Naive thymus-derived CD8-positive, alpha-beta T cell (primary cell): ENCODE results near the gene RABAC1. TPM values are rescaled to one million over a fixed set of nuclear protein-coding genes. Genes with fewer than 3 reads are reported as not detected.
"Not testable (repeated sequence)": the region's sequence is repeated elsewhere in the genome, so short reads cannot be mapped to it uniquely, and the experiment has no call there.

Experiments
- ATAC-seq, 2 donors: fragments of 150-1000 bp; cut with Tn5 transposase in 1 of 2; sonication (Bioruptor Pico), chemical (Tn5 transposase) in 1 of 2; 1 replicate in 1 of 2; 2 replicates in 1 of 2; pipeline ENCODE4 v1.10.0; 2021; ENCODE audit warnings: mild to moderate bottlenecking in 2 of 2, moderate library complexity in 2 of 2
- POLR2A ChIA-PET: fragments of 350-600 bp; sonication (Branson Sonifier 250); formaldehyde crosslinking; loops from one replicate; lab custom pipeline; 2021; ENCODE audit warnings: antibody characterized with exemption; lab: Charles Lee
- DNase-seq, 10 donors: peaks; one replicate each; pipeline versions ENCODE4 v3.0.0 to v3.0.0-alpha.2; 2020 to 2022
- H3K27ac Mint-ChIP-seq, 10 donors: one replicate each; pipeline ENCODE4 v1.8.0; 2020 to 2022; ENCODE audit warnings: mild to moderate bottlenecking in 10 of 10, mixed read lengths in 10 of 10, moderate library complexity in 4 of 10, inconsistent platforms in 1 of 10
- H3K27me3 Mint-ChIP-seq, 5 donors: one replicate each; pipeline ENCODE4 v1.8.0; 2021 to 2022; ENCODE audit warnings: mixed read lengths in 5 of 5
- H3K36me3 Mint-ChIP-seq, 3 donors: one replicate each; pipeline ENCODE4 v1.8.0; 2020 to 2022; ENCODE audit warnings: mixed read lengths in 3 of 3, mild to moderate bottlenecking in 2 of 3, inconsistent platforms in 1 of 3
- H3K4me1 Mint-ChIP-seq, 4 donors: one replicate each; pipeline ENCODE4 v1.8.0; 2021 to 2022; ENCODE audit warnings: mixed read lengths in 4 of 4
- H3K4me3 Mint-ChIP-seq, 10 donors: one replicate each; pipeline ENCODE4 v1.8.0; 2020 to 2022; ENCODE audit warnings: mild to moderate bottlenecking in 10 of 10, mixed read lengths in 10 of 10, moderate library complexity in 6 of 10, inconsistent platforms in 1 of 10
- H3K9me3 Mint-ChIP-seq, 9 donors: one replicate each; pipeline ENCODE4 v1.8.0; 2020 to 2022; ENCODE audit warnings: mixed read lengths in 9 of 9, mild to moderate bottlenecking in 3 of 9, inconsistent platforms in 1 of 9, moderate library complexity in 1 of 9
- polyA plus RNA-seq, 3 donors: library from polyadenylated mRNA; unstranded; fragments of 300-500 nt; fragmentation: Illumina TruSeq; gene quantifications; one replicate each; pipeline ENCODE4 v1.2.3, GENCODE V29; 2021
- total RNA-seq, 8 experiments: library from RNA in 2 of 8; stranded (reverse) in 2 of 8; gene quantifications; one replicate each; pipeline ENCODE4 v1.2.3 and lab custom pipeline; 2021 to 2026

RABAC1 gene
- total and polyA plus RNA-seq, 5 experiments from 2014 or later: 87.6 to 288 (median 201) TPM

DNA sequence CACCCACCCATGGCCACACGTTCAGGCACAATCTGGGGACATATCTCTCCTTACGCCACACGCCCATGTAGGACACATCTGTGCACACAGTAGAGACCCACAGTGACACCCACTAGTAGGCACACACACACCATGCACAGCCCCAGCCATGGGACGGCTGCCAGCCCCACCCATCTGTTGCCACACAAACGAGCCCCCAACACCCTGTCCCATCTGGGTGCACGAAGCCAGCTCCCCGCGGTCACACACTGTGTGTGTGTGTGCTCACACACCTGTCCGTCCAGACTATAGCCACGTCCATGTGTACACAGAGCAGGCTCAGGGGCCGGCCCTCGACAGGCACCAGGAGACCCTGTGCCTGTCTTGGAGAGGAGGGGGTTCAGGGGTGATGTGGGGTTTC is 41.4 kb downstream of the RABAC1 start:
- no peaks in the 10 kb centered on the region for H3K9me3 Mint-ChIP-seq
- DNase-seq: peak in 1 of 10 donors; percentile 64
- POLR2A ChIA-PET: interaction anchor here (0.7 to 1.1 kb wide), 3 partner anchors 12 to 42 kb away, joined by 3 to 4 read pairs (median 3); no protein-coding TSS in a partner anchor

DNA sequence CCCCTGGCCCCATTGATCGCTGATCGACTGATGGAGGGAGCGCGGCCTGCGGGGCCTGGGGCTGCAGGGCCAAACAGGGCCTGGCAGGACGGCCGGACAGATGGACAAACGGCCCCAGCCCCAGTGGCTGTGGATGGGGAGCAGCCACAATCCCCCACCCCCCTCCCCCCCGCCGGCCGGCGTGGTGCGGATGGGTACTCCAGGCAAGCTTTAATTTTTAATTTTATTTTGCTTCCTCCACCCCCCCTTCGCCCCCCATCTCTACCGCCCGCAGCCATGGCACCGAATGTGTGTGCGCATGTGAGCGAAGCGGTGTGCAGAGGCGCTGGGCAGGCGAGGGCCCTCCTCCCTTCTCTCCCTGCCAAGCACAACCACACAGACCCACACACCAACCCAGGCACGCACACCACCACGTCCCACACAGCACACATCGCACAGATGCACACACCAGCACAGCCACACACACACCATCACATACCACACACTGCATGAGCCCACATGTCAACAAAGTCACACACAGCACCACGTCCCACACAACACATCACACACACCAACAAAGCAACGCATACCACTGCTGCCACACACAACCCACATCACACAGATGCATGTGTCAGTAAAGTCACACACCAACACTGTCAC is 43.2 kb downstream of the RABAC1 start:
- peaks cover 0 to 3% (median 0%) of the 10 kb centered on the region in 5 donors for H3K27me3 Mint-ChIP-seq
- DNase-seq (peak in 3 of 10 donors; percentile 41 to 73 (median 44)), ATAC-seq (peak; percentile 25 to 51)
- POLR2A ChIA-PET: interaction anchor here (0.7 to 0.8 kb wide), 2 partner anchors 28 to 41 kb away, joined by 3 to 4 read pairs; no protein-coding TSS in a partner anchor
- no peaks in the 10 kb centered on the region for H3K36me3 Mint-ChIP-seq
- H3K27ac Mint-ChIP-seq: no peak overlapping the region
- no peak overlapping the region for H3K4me3 Mint-ChIP-seq
- H3K4me1 Mint-ChIP-seq: peaks cover 22 to 39% (median 30%) of the 10 kb centered on the region in 4 donors
- H3K9me3 Mint-ChIP-seq: no peaks in the 10 kb centered on the region

More for the DNA sequence above, 41.4 kb downstream of the RABAC1 start:
- H3K4me1 Mint-ChIP-seq: peaks cover 20 to 36% (median 26%) of the 10 kb centered on the region in 4 donors
- ATAC-seq: no peak
- H3K36me3 Mint-ChIP-seq: no peaks in the 10 kb centered on the region
- no peak overlapping the region for H3K27ac Mint-ChIP-seq
- no peak overlapping the region for H3K4me3 Mint-ChIP-seq
- H3K27me3 Mint-ChIP-seq: peaks cover 0 to 12% (median 4%) of the 10 kb centered on the region in 5 donors

GRCh38 chr19:41915021-41915775 is 43.9 kb downstream of the RABAC1 start:
- Mint-ChIP-seq H3K4me1 (peaks cover 27 to 44% (median 35%) of the 10 kb centered on the region in 4 donors), H3K27me3 (peaks cover 0 to 3% (median 0%) of the 10 kb centered on the region in 5 donors), H3K9me3 (no peaks in the 10 kb centered on the region), H3K4me3 (peak overlapping the region in 1 of 10 donors; percentile 20), H3K27ac (no peak overlapping the region), H3K36me3 (no peaks in the 10 kb centered on the region)
- ATAC-seq (no peak), DNase-seq (peak in 1 of 10 donors; percentile 61)
- POLR2A ChIA-PET: interaction anchor here (0.7 to 0.8 kb wide), 2 partner anchors 27 to 40 kb away, joined by 3 to 4 read pairs; no protein-coding TSS in a partner anchor

DNA sequence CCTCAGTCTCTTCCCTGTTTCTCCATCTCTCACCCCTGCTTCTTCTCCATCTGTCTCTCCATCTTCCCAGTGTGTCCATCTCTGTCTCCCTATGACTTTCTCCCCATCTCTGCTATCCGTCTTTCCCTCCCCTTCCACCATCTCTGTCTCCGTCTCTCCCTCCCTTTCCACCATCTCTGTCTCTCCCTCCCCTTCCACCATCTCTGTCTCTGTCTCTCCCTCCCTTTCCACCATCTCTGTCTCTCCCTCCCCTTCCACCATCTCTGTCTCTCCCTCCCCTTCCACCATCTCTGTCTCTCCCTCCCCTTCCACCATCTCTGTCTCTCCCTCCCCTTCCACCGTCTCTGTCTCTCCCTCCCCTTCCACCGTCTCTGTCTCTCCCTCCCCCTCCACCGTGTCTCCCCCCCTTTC is 44.7 kb downstream of the RABAC1 start:
- ATAC-seq, POLR2A ChIA-PET, H3K27me3 Mint-ChIP-seq, H3K9me3 Mint-ChIP-seq, DNase-seq, H3K36me3 Mint-ChIP-seq: not testable (repeated sequence)
- H3K4me3 Mint-ChIP-seq: peak overlapping the region in 8 of 10 donors; percentile 36 to 86 (median 64)
- peak overlapping the region in 5 of 10 donors; percentile 2 to 92 (median 55) for H3K27ac Mint-ChIP-seq
- peaks cover 29 to 48% (median 37%) of the 10 kb centered on the region in 4 donors for H3K4me1 Mint-ChIP-seq

GRCh38 chr19:41913538-41914423 is 45.3 kb downstream of the RABAC1 start:
- DNase-seq (peak in 1 of 10 donors; percentile 62), ATAC-seq (peak; percentile 3 to 13)
- Mint-ChIP-seq H3K27ac (peak overlapping the region in 7 of 10 donors; percentile 16 to 92 (median 55)), H3K4me1 (peaks cover 34 to 55% (median 41%) of the 10 kb centered on the region in 4 donors), H3K36me3 (peaks cover 0 to 4% (median 0%) of the 10 kb centered on the region in 3 donors), H3K27me3 (peaks cover 0 to 3% (median 0%) of the 10 kb centered on the region in 5 donors), H3K4me3 (peak overlapping the region in 9 of 10 donors; percentile 36 to 86 (median 60)), H3K9me3 (no peaks in the 10 kb centered on the region)
- POLR2A ChIA-PET: interaction anchor here (5.7 kb wide), 1 partner anchor 12 kb away, joined by 76 read pairs; no protein-coding TSS in a partner anchor

DNA sequence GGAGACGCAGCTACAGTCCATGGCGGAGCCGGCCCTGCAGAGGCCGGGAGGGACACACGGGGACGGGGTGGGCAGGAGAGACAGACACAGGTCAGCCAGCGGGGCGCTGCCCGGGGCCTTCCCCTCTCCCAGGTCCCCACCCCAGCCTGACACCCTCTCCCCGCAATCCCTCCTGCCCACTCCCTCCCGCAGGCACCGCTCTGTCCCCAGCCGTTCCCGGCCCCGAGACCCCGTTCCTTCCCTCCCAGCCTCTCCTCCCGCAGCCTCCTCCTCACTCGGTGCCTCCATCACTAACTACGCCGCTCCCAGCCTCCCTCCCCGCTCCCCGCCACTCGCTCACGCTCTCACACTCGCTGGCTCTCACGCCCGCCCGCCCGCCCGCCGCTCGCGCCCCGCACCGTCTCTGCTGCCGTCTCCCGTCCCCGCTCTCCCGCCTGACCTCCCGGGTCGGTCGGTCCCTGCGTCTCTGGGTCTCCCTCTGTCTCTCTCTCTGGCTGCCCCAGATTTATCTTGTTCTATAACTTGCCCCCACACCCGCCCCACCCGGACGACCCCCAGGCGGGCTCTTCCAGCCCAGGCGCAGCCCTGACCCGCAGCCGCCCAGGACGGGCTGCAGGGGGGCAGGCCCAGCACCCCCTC is 46.1 kb downstream of the RABAC1 start:
- peaks cover 0 to 3% (median 0%) of the 10 kb centered on the region in 5 donors for H3K27me3 Mint-ChIP-seq
- H3K27ac Mint-ChIP-seq: peak overlapping the region in 5 of 10 donors; percentile 31 to 92 (median 85)
- peak overlapping the region in 9 of 10 donors; percentile 36 to 86 (median 55) for H3K4me3 Mint-ChIP-seq
- H3K4me1 Mint-ChIP-seq: peaks cover 34 to 57% (median 42%) of the 10 kb centered on the region in 4 donors
- POLR2A ChIA-PET: interaction anchor here (2.0 to 15.2 kb wide), 7 partner anchors 11 to 53 kb away, joined by 9 to 465 read pairs (median 61); partner anchors contain the start of genes ARHGEF1, CD79A, ERFL and RPS19
- H3K36me3 Mint-ChIP-seq: peaks cover 0 to 5% (median 0%) of the 10 kb centered on the region in 3 donors
- DNase-seq (peak in 5 of 10 donors; percentile 31 to 64 (median 38)), ATAC-seq (peak; percentile 27 to 32)
- no peaks in the 10 kb centered on the region for H3K9me3 Mint-ChIP-seq

- ATAC-seq (peak in 1 of 2 donors; percentile 7), DNase-seq (peak in 1 of 10 donors; percentile 43)
- Mint-ChIP-seq H3K27me3 (peaks cover 0 to 3% (median 0%) of the 10 kb centered on the region in 5 donors), H3K36me3 (peaks cover 0 to 10% (median 0%) of the 10 kb centered on the region in 3 donors), H3K4me1 (peaks cover 34 to 62% (median 45%) of the 10 kb centered on the region in 4 donors), H3K9me3 (no peaks in the 10 kb centered on the region), H3K4me3 (peak overlapping the region in 9 of 10 donors; percentile 52 to 79 (median 67)), H3K27ac (peak overlapping the region; percentile 82 to 92 (median 88))
- POLR2A ChIA-PET: interaction anchor here (0.8 to 15.2 kb wide), 12 partner anchors 7 to 52 kb away, joined by 3 to 465 read pairs (median 10); partner anchors contain the start of genes ARHGEF1, CD79A, ERFL and RPS19
Measured at GRCh38 chr19:41911889-41912731, 47.0 kb downstream of the RABAC1 start.

GRCh38 chr19:41910992-41911888 is 47.9 kb downstream of the RABAC1 start:
- Mint-ChIP-seq H3K36me3 (peaks cover 0 to 17% (median 0%) of the 10 kb centered on the region in 3 donors), H3K27ac (peak overlapping the region; percentile 82 to 92 (median 88)), H3K4me1 (peaks cover 38 to 71% (median 49%) of the 10 kb centered on the region in 4 donors), H3K27me3 (peaks cover 0 to 3% (median 0%) of the 10 kb centered on the region in 5 donors), H3K4me3 (peak overlapping the region; percentile 18 to 79 (median 66)), H3K9me3 (no peaks in the 10 kb centered on the region)
- POLR2A ChIA-PET: interaction anchor here (0.8 to 15.2 kb wide), 14 partner anchors 8 to 51 kb away, joined by 3 to 465 read pairs (median 8); partner anchors contain the start of genes ARHGEF1, CD79A, ERFL and RPS19
- peak; percentile 18 to 35 for ATAC-seq
- peak in 2 of 10 donors; percentile 39 to 45 for DNase-seq

DNA sequence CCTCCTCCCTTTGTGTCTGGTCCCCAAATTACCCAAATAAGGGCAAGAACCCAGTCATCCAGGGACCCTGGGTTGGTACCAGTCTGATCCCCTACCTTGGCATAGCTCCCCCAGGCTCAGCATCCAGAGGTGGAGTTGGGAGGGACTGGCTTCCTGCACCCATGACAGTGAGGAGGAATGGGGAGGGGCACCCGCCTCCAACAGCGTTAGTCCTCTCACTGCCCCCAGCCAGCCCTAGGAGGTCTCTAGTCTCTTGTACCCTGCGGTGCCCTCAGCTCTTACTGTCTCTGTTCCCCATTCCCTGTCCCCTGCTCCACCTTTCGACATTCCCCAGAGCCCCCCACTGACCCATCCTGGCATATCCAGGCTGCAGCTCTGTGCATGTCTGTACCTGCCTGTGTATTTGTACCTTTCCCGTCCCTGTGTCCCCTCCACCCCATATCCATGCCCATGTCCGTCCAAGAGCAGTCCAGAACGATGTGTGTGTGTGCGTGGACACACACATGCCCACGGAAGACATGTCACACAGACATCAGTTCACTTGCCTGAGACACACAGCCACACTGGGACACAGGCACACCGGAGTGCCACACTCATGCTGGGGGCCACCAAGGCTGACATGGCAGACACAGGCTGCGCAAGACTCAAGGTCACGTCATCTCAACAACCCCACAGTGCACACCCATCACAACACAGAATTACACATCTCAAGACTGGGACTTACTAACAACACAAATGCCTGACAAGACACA is 48.7 kb downstream of the RABAC1 start:
- peaks cover 0 to 25% (median 0%) of the 10 kb centered on the region in 3 donors for H3K36me3 Mint-ChIP-seq
- peaks cover 42 to 79% (median 55%) of the 10 kb centered on the region in 4 donors for H3K4me1 Mint-ChIP-seq
- peaks cover 0 to 3% (median 0%) of the 10 kb centered on the region in 5 donors for H3K27me3 Mint-ChIP-seq
- peak overlapping the region; percentile 64 to 92 (median 88) for H3K27ac Mint-ChIP-seq
- H3K4me3 Mint-ChIP-seq: peak overlapping the region in 8 of 10 donors; percentile 1 to 52 (median 22)
- DNase-seq (peak in 2 of 10 donors; percentile 31 to 43), ATAC-seq (peak; percentile 4 to 9)
- POLR2A ChIA-PET: interaction anchor here (0.8 to 15.2 kb wide), 9 partner anchors 8 to 51 kb away, joined by 3 to 465 read pairs (median 24); partner anchors contain the start of genes ARHGEF1, CD79A, ERFL and RPS19
- H3K9me3 Mint-ChIP-seq: no peaks in the 10 kb centered on the region
